Panc1 (cell line): ENCODE data around the gene APOL2. TPM values are rescaled to one million over a fixed set of nuclear protein-coding genes. Genes with fewer than 3 reads are reported as not detected.

ENCODE experiments used
- ATAC-seq: fragments of 200-7000 bp; cut with Tn5 transposase; 2 replicates; pipeline ENCODE4 v1.9.1; 2020; ENCODE audit warnings: mild to moderate bottlenecking, moderate library complexity
- BruUV-seq: library from RNA; stranded (reverse); fragments of 400-500 nt; replicated peaks from 2 replicates; lab custom pipeline; 2021; lab: Mats Ljungman, UMichigan
- CTCF ChIA-PET: fragments of 300-600 bp; sonication (Branson Sonifier 250); formaldehyde crosslinking; loops from one replicate; lab custom pipeline; 2022; ENCODE audit warnings: antibody characterized with exemption; lab: Charles Lee
- POLR2A ChIA-PET: fragments of 300-600 bp; sonication (Branson Sonifier 250); formaldehyde crosslinking; loops from one replicate; lab custom pipeline; 2022; ENCODE audit warnings: antibody characterized with exemption; lab: Charles Lee
- DNase-seq: peaks from one replicate; pipeline ENCODE4 v3.0.0-alpha.2; 2010; ENCODE audit warnings: low read depth, low spot score
- H3K27ac ChIP-seq: 2 replicates; pipeline ENCODE4 v1.5.1; 2011; ENCODE audit warnings: mild to moderate bottlenecking, low read length, inconsistent platforms
- H3K27me3 ChIP-seq: fragments of 200-500 bp; sonication (Bioruptor generic); 2 replicates; pipeline ENCODE4 v1.6.0; 2014; ENCODE audit warnings: low read length, inconsistent platforms; ENCODE audit not compliant: control insufficient read depth, insufficient read depth
- H3K36me3 ChIP-seq: fragments of 200-500 bp; sonication (Bioruptor generic); 2 replicates; pipeline ENCODE4 v1.5.1; 2014; ENCODE audit warnings: inconsistent platforms, mild to moderate bottlenecking, low read length, moderate library complexity; ENCODE audit not compliant: control insufficient read depth, insufficient read depth
- H3K4me1 ChIP-seq: 2 replicates; pipeline ENCODE4 v1.5.1; 2011; ENCODE audit warnings: inconsistent platforms, mild to moderate bottlenecking, low read length, moderate library complexity; ENCODE audit not compliant: control insufficient read depth, insufficient read depth
- H3K4me3 ChIP-seq, 2 experiments: 2 replicates each; pipeline ENCODE4 v1.5.1; 2011 to 2012; ENCODE audit warnings: low read depth in 2 of 2, low read length in 2 of 2, mild to moderate bottlenecking in 2 of 2, inconsistent platforms in 1 of 2, moderate library complexity in 1 of 2
- H3K9me3 ChIP-seq: fragments of 200-500 bp; sonication (Bioruptor generic); 2 replicates; pipeline ENCODE4 v1.5.1; 2014; ENCODE audit warnings: low read depth, mild to moderate bottlenecking, inconsistent platforms, low read length, moderate library complexity; ENCODE audit not compliant: control insufficient read depth, insufficient read depth
- POLR2AphosphoS5 ChIP-seq: IDR thresholded peaks from 2 replicates; pipeline ENCODE4 v1.6.1; 2012; ENCODE audit warnings: mild to moderate bottlenecking, low read depth, low read length, moderate library complexity
- SIN3A ChIP-seq: IDR thresholded peaks from 2 replicates; pipeline ENCODE4 v1.6.1; 2012; ENCODE audit warnings: low read depth, mild to moderate bottlenecking, low read length, moderate library complexity, borderline replicate concordance; ENCODE audit not compliant: insufficient read depth
- TCF7L2 ChIP-seq: IDR thresholded peaks from 2 replicates; pipeline ENCODE4 v1.6.1; 2011; ENCODE audit warnings: mild to moderate bottlenecking, low read depth, low read length, inconsistent platforms
- in situ Hi-C: cut with HindIII; loops from 2 replicates; pipeline ENCODE4 v1.10.0; 2016; ENCODE audit warnings: low sequenced_read_pairs, low pct_unique_long_range_greater_than_20kb
- intact Hi-C: fragments of 100-400 bp; cut with micrococcal nuclease; formaldehyde crosslinking; loops from one replicate; pipeline ENCODE4 v1.10.0; 2022; ENCODE audit not compliant: unreplicated experiment
- total RNA-seq: library from RNA; stranded (reverse); gene quantifications from one replicate; pipeline ENCODE4 v1.2.1, GENCODE V29; 2021; ENCODE audit not compliant: unreplicated experiment
- TF ChIP-seq, protein P1 (sequence below): fragments of 450-650 bp; IDR thresholded peaks from 2 replicates; pipeline ENCODE4 v1.5.1; 2017; ENCODE audit warnings: mild to moderate bottlenecking
- TF ChIP-seq, protein P2 (sequence below), 2 experiments: IDR thresholded peaks; 2 replicates each; pipeline ENCODE4 v1.6.1; 2011 to 2012; ENCODE audit warnings: low read depth in 2 of 2, control low read depth in 1 of 2, low read length in 1 of 2, mild to moderate bottlenecking in 1 of 2, moderate library complexity in 1 of 2; ENCODE audit not compliant: insufficient read depth in 1 of 2

APOL2 gene
- total RNA-seq, 1 experiment from 2014 or later: 34.4 TPM

DNA sequence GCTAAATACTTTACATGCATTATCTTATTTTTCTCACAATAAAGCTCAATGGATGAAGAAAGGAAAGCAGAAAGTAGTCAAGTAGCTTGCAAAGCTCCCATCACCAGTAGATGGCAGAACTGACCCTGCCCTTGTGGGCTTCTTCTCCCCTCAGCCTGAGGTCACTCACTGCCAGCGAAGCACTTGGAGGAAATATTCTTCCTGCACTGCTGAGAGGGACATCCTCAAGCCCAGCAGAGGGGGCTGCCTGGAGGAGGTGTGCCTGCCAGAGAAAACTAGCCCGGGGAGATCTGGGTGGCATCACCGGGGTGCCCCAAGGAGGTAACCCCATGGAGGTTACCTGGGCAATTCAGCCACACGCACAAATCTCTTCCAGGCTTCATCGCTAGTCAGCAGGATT is 44.4 kb downstream of the APOL2 start:
- Histone ChIP-seq H3K36me3 (no peaks in the 10 kb centered on the region), H3K27me3 (no peaks in the 10 kb centered on the region), H3K4me3 (no peak overlapping the region), H3K9me3 (no peaks in the 10 kb centered on the region), H3K4me1 (no peaks in the 10 kb centered on the region), H3K27ac (no peak overlapping the region)
- ATAC-seq: peak; percentile 87
- in situ Hi-C loops (no loop called here), intact Hi-C loops (no loop called here)
- no TSS peak for BruUV-seq
- TF ChIP-seq SIN3A: no peak
- TF ChIP-seq, protein P1, sequence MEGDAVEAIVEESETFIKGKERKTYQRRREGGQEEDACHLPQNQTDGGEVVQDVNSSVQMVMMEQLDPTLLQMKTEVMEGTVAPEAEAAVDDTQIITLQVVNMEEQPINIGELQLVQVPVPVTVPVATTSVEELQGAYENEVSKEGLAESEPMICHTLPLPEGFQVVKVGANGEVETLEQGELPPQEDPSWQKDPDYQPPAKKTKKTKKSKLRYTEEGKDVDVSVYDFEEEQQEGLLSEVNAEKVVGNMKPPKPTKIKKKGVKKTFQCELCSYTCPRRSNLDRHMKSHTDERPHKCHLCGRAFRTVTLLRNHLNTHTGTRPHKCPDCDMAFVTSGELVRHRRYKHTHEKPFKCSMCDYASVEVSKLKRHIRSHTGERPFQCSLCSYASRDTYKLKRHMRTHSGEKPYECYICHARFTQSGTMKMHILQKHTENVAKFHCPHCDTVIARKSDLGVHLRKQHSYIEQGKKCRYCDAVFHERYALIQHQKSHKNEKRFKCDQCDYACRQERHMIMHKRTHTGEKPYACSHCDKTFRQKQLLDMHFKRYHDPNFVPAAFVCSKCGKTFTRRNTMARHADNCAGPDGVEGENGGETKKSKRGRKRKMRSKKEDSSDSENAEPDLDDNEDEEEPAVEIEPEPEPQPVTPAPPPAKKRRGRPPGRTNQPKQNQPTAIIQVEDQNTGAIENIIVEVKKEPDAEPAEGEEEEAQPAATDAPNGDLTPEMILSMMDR: peak; percentile 82
- TF ChIP-seq, protein P2, sequence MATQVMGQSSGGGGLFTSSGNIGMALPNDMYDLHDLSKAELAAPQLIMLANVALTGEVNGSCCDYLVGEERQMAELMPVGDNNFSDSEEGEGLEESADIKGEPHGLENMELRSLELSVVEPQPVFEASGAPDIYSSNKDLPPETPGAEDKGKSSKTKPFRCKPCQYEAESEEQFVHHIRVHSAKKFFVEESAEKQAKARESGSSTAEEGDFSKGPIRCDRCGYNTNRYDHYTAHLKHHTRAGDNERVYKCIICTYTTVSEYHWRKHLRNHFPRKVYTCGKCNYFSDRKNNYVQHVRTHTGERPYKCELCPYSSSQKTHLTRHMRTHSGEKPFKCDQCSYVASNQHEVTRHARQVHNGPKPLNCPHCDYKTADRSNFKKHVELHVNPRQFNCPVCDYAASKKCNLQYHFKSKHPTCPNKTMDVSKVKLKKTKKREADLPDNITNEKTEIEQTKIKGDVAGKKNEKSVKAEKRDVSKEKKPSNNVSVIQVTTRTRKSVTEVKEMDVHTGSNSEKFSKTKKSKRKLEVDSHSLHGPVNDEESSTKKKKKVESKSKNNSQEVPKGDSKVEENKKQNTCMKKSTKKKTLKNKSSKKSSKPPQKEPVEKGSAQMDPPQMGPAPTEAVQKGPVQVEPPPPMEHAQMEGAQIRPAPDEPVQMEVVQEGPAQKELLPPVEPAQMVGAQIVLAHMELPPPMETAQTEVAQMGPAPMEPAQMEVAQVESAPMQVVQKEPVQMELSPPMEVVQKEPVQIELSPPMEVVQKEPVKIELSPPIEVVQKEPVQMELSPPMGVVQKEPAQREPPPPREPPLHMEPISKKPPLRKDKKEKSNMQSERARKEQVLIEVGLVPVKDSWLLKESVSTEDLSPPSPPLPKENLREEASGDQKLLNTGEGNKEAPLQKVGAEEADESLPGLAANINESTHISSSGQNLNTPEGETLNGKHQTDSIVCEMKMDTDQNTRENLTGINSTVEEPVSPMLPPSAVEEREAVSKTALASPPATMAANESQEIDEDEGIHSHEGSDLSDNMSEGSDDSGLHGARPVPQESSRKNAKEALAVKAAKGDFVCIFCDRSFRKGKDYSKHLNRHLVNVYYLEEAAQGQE (IDR thresholded peaks at IDR 0.05; ENCODE audit: insufficient read depth in 1 of 2, low read depth in 2 of 2, low read length in 1 of 2): no peak
- ChIA-PET CTCF (interaction anchor here (0.6 to 0.8 kb wide), 3 partner anchors 18 to 588 kb away, joined by 3 to 11 read pairs (median 4); no protein-coding TSS in a partner anchor), POLR2A (no interaction called here)
- peak; percentile 25 for DNase-seq

DNA sequence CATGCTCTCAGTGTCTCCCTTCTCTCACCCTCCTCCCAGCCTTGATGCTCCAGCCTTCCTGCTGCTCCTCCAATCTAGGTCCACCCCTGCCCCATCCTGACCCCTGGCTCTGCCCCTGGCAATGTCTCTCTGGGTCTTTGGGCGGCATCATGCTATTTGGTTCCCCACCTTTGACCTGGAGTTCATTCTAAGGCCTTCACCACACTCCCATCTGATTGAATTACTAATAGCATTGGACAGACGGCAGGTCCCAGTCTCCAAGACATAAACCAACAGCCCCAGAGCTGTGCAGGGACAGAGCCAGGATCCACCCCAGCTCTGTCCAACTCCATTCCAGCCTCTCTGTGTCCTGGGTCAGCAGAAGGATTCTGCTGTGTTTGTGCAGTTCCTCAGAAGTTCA is 44.9 kb downstream of the APOL2 start:
- DNase-seq (no peak), ATAC-seq (no peak)
- ChIA-PET POLR2A (no interaction called here), CTCF (interaction anchor here (0.7 kb wide), 1 partner anchor 73 kb away, joined by 3 read pairs; no protein-coding TSS in a partner anchor)
- in situ Hi-C loops (no loop called here), intact Hi-C loops (no loop called here)
- Histone ChIP-seq H3K4me1 (no peaks in the 10 kb centered on the region), H3K36me3 (no peaks in the 10 kb centered on the region), H3K9me3 (no peaks in the 10 kb centered on the region), H3K4me3 (no peak overlapping the region), H3K27ac (no peak overlapping the region), H3K27me3 (no peaks in the 10 kb centered on the region)
- BruUV-seq: no TSS peak
- TF ChIP-seq, protein P1: no peak
- TF ChIP-seq SIN3A (no peak), POLR2AphosphoS5 (no peak), TCF7L2 (no peak)
- TF ChIP-seq, protein P2 (IDR thresholded peaks at IDR 0.05; ENCODE audit: insufficient read depth in 1 of 2, low read depth in 2 of 2, low read length in 1 of 2): no peak
